Stimulated activated CD8-positive, alpha-beta memory T cell treated with anti-CD3 and anti-CD28 coated beads, Interleukin-12 subunit alpha, Interleukin-12 subunit beta, amount 100 ng/mL, for 1 hour (primary cell): ENCODE results near the gene MKX.
"Not testable (repeated sequence)": the region's sequence is repeated elsewhere in the genome, so short reads cannot be mapped to it uniquely, and the experiment has no call there.

Experiments
- DNase-seq: peaks from one replicate; pipeline ENCODE4 v3.0.0-alpha.2; 2020; ENCODE audit warnings: low read depth

The MKX gene

DNA sequence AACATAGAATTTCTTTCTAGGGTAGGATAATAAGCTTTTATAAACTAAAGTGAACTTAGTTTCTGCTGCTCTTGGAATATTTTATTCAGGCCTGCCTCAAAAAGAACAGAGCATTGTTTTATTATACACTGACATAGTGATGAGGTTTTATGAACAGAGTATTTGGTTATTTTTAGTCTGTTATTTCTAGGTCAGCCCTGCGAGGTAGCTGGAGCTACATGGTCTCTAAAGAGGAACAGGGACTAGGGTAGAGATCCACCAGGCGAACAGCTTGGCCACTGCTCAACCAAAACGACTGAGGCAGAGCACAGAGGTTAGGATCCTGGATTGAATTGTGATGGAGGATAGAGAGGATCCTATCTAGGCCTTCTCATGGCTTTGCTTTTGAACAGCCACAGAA, 53.0 kb downstream of the MKX start:
- DNase-seq = no peak

- no peak for DNase-seq
Observed at GRCh38 chr10:27688991-27689390, 56.6 kb downstream of the MKX start.

DNA sequence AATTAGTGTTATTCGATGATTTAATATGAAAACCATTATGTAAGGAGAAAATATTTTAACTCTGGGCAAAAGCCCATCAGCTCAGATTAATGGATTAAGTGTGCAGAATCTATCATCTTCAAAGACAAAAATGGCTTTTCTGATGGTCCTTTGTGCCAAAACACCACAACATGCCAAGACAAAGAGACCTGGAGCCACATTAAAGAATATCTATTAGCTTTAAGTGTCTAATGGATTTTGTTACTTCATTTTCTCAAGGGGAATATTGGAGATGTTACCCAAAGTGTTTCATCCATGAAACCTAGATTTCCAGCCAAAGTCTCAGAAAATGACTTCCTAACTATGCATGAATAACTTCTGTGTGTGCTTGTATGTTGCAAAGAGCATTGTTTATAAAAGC, 57.3 kb downstream of the MKX start:
- DNase-seq = no peak

DNA sequence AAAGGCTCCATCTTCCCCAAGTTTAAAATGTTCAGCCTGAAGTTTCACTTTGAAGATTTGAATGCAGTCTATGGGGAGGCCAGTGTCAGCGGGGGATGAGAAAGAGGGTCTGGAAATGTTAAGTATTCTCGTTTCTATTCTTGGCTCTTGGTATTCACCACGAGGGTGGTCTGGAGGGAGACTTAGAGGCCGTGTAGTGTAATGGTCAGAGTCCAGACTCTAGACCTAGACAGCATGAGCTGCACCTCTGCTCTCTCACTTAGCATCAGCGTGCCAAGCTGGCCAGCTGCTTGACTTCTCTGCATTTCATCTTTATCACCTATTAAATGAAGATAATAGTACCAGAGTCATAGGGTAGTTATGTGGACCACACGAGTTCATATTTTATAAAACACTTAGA, 57.9 kb downstream of the MKX start:
- DNase-seq = no peak

DNA sequence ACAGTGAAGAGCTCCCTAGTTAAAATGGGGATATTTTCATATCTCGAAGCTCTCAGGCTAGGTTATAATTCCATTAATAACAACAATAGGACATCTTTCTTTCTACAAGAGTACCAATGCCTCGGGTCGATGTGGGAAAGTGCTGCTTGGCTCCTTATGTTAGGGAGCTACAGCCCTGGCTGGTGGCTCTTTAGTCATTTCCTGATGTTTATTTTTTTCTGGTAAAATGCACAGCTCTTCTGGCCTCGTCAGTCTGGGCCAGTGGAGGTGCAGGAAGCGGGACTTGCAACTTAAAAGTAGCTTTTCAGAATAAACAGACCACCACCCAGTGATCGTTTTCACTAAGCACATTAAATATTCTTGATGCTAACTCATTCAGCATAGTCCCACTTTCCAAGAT, 58.3 kb downstream of the MKX start:
- DNase-seq = no peak

DNA sequence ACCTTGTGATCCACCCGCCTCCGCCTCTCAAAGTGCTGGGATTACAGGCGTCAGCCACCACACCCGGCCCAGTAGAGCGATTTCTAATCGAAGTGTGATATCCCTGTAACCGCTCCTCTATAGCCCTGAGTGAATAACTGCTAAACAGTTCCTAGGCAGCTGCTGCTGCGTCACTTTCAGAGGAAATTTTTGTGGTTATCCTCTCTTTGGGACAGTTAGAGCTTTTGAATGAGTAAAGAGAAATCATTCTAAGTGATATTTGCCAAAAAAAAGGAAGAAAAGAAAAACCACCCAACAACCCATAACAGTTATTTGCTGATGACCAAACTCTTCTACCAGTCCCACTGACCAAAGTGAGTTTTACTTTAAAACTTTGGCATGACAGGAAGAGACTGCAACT, 59.9 kb downstream of the MKX start:
- DNase-seq = no peak

- no peak for DNase-seq
Observed at GRCh38 chr10:27683226-27683625, 62.4 kb downstream of the MKX start.

- DNase-seq = not testable (repeated sequence)
Observed at GRCh38 chr10:27681795-27682194, 63.8 kb downstream of the MKX start.

DNA sequence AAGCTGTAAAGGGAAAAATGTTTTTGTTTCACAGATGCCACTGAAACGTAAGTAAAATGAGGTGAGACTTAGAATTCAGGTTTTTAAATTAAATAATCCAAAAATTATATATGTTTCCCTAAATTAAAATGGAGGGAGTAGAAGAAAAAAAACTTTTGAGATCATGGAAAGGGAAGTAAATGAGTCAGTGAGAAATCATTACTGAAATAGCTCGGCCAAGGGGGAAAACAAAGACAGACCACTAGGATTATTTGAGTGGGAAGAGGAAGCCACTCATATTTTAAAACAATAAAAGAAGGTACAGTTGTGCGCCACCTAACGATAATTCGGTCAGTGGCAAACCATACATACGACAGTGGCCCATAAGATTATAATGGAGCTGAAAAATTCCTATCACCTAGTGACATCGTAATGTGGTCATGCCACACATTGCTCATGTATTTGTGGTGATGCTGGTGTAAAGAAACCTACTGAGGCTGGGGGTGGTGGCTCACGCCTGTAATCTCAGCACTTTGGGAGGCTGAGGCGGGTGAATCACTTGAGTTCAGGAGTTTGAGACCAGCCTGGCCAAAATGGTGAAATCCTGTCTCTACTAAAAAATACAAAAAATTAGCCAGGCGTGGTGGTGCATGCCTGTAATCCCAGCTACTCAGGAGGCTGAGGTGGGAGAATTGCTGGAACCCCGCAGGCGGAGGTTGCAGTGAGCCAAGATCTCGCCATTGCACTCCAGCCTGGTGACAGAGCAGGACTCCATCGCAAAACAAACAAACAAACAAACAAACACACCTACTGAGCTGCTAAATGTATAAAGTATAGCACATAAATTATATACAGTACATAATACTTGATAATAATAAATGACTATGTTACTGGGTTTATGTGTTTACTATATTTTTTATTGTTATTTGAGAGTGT, 64.7 kb downstream of the MKX start:
- no peak for DNase-seq

DNA sequence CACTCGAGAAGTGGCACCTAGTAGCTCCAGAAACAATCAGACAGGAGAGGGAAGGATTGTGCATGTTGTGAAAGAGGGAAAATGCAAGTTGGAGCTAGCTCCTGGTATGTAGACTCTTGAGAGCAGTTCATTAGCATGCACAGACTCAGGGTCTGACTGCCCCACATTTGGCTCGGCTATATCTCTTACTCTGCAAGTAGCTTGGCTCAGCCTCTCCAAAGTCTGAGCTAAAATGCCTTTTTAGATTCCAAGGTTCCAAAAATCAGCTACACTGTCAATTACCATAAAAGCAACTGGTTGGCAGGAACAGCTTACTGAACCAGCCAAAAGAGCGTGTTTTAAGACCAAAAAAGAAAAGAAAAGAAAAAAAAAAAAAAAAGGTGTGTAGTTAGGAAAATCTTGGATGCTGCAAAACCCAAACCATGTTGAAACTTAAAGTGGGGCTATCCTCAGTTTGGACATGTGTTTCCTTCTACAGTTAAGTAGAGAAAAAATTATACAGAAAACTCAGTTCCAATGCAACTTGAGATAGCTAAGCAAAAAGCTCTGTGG, 65.5 kb downstream of the MKX start:
- no peak for DNase-seq

GRCh38 chr10:27679369-27679912, 66.2 kb downstream of the MKX start:
- no peak for DNase-seq

DNA sequence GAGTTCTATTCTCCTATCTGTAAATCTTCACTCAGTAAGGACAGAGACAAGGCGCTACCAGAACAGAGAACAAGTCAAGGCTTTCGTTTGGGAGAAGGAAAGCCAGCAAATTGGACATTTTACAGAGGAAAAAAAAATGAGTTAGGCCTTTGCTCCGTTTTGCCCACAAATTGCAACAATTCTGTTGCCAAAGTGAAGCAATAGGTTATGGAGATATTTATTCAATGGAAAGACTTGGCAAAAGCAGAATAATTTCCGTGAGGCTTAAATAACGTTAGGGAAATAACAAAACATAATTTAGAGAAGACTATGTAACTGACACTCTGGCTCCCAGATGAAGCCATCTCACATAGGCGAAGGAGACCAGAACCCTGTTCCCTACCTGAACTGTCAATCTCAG, 67.5 kb downstream of the MKX start:
- no peak for DNase-seq

GRCh38 chr10:27673065-27673464, 72.6 kb downstream of the MKX start:
- no peak for DNase-seq

- DNase-seq = no peak
Observed at GRCh38 chr10:27671821-27672220, 73.8 kb downstream of the MKX start.

GRCh38 chr10:27664461-27664860, 81.2 kb downstream of the MKX start:
- DNase-seq = no peak

- no peak for DNase-seq
Observed at GRCh38 chr10:27663621-27664020, 82.0 kb downstream of the MKX start.

DNA sequence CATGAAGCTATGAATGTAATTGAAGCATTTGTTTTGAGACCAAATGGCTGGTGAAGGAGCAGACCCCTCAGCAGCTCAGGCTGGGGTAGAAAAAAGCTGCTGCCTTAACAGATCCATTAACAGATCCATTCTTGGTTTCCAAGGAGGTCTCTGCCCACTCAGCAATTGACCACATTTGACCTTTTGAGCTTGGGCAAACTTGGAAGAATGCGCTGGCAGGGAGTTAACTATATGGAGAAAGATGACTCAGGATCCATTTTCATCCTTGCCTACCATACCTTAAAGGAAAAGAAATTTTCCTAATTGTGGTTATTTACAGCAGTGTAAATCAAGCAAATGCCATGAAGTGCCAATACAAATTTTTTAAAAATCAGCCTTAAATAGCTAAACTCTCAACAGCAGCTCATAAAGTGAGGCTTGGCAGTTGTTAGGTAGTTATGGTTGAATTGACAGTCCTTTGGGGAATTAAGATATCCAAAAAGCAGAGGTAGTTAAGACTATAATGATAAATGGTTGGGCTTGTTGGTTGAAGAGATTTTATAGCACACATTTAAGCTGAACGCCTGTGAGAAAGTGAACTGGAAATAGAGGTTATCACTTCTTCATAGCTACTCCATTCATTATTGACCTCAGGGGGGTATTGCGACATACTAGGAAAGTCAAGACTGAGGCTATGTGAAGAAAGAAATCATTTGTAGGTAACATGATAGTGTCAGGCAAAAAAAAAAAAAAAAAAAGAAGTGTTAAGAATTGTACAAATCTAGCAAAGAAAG, 83.9 kb downstream of the MKX start:
- no peak for DNase-seq

GRCh38 chr10:27660711-27661110, 84.9 kb downstream of the MKX start:
- DNase-seq = no peak

DNA sequence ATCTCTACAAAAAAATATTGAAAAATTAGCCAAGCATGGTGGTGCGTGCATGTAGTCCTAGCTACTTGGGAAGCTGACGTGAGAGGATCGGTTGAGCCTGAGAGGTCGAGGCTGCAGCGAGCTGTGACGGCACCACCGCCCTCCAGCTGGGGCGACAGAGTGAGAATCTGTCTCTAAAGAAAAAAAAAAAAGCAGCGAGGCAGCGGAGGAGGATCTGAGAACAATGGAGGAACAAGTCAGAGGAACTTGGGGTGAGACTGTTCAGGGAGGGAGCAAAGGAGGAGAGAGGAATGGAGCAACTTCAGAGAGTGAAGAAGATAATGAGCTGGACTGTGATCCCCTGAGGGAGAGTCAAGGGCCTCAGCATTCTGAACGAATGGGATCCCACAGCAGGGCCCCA, 85.4 kb downstream of the MKX start:
- DNase-seq = no peak

DNA sequence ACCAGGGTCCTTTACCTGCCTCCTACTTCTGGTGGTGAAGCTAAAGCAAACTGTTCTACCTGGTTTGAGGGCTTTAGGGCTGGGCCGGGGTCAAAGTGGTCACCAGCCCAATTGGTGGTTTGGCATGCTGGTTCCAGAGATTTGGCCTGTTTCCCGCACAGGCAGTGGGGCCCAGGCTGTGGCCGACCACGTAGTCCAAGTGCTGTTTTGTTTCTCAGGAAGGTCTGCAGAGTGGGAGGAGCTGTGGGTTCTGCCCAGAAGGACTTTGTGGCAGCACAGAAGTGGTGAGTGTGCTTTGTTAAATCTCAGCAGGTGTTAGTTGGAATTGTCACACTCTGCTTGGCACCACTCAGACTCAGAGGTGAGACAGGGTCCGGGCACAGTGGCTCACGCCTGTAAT, 85.8 kb downstream of the MKX start:
- no peak for DNase-seq

- DNase-seq = no peak
Observed at GRCh38 chr10:27658788-27659187, 86.8 kb downstream of the MKX start.

- no peak for DNase-seq
Observed at GRCh38 chr10:27655296-27655695, 90.3 kb downstream of the MKX start.

- no peak for DNase-seq
Observed at GRCh38 chr10:27654284-27654683, 91.3 kb downstream of the MKX start.
